ENCODE results near the gene BEAN1.

DNA sequence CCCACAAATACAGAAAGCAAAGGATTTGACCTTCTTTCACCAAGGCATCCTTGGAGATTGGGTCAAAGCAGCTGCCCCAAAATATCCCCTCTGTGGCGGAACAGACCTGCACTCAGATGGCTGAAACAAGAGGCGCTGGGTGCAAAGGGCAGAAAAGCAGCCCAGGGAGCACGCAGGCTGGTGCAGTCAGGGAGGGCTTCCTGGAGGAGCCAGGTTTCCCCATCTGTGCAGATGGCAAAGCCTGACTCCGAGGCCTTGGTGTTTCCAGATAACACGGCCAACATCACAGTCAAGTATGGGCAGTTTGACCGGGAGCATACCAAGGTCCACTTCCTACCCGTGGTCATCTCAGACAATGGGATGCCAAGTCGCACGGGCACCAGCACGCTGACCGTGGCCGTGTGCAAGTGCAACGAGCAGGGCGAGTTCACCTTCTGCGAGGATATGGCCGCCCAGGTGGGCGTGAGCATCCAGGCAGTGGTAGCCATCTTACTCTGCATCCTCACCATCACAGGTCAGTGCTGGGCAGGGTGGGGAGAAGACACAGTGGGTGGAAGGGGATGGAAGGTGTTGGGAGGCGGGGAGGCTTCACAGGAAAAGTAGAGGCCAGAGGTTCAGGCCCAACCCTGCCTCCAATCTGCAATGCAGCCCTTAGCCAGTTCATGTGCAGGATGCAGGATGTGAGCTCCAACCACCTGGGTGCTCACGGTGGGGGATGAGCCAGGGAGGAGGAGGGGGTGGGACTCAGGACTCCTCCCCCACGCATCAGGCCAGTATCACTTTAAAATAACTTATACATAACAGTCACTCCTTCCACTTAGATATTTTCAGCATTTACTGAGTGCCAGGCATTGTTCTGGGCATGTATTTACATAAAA lies 26.4 kb upstream of the BEAN1 start:
- TF ChIP-seq, protein P1, sequence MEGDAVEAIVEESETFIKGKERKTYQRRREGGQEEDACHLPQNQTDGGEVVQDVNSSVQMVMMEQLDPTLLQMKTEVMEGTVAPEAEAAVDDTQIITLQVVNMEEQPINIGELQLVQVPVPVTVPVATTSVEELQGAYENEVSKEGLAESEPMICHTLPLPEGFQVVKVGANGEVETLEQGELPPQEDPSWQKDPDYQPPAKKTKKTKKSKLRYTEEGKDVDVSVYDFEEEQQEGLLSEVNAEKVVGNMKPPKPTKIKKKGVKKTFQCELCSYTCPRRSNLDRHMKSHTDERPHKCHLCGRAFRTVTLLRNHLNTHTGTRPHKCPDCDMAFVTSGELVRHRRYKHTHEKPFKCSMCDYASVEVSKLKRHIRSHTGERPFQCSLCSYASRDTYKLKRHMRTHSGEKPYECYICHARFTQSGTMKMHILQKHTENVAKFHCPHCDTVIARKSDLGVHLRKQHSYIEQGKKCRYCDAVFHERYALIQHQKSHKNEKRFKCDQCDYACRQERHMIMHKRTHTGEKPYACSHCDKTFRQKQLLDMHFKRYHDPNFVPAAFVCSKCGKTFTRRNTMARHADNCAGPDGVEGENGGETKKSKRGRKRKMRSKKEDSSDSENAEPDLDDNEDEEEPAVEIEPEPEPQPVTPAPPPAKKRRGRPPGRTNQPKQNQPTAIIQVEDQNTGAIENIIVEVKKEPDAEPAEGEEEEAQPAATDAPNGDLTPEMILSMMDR (IDR thresholded peaks at IDR 0.05), result no peak
- TF ChIP-seq POLR2A (IDR thresholded peaks at IDR 0.05), result no peak

Data from esophagus squamous epithelium (tissue), 4 donors.